Raji (cell line): Measurements from ENCODE around the gene MIEF1.

Experiments used
- POLR2A ChIP-seq: IDR thresholded peaks from 2 replicates; pipeline ENCODE4 v1.6.1; 2011; ENCODE audit warnings: low read depth, low read length, control low read depth; ENCODE audit not compliant: insufficient read depth

Gene MIEF1

DNA sequence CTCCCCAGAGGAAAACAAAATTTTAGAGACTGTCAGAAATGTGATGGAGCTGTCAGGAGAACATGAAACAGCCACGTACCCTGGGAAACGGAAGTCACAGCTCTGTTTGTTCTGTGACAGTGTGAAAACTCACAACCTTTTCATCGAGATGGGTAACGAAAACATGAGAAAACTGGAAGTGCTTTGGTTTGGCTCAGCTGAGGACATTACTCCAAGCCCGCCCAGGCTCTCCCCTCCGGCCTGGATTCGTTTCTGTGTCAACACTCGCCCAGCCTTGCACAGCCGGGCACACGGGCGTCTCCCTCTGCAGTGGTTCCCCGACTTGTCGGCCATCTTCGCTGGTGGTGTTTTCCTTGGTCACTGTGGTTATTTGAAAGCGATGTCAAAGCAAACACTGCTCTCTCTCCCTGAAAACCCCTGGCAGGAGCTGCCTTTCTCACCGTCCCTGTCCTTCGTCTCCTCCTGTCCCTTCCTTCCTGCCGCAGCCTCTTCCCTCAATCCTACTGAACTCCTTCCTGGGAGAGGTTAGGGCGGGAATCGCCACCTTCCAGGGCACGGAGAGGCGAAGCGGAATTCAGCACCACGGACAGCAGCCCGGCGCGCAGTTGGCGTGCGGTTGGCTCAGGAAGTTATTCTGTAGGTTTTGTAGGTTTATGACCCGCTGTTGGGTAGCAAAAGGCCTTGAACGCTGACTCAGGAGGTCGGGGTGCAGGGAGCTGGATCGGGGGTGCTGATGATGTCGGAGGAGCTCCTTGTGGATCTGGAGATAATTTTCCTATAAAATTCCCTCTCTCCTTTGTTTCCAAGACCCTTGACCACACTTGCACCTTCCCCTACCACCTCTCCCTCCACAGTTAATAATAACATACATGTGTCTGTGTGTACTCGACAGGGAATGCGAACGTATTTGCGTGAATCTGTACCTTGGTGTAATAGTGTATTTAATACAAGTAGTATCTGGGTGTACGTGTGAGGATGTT lies 43.6 kb downstream of the MIEF1 start:
- TF ChIP-seq POLR2A: no peak

DNA sequence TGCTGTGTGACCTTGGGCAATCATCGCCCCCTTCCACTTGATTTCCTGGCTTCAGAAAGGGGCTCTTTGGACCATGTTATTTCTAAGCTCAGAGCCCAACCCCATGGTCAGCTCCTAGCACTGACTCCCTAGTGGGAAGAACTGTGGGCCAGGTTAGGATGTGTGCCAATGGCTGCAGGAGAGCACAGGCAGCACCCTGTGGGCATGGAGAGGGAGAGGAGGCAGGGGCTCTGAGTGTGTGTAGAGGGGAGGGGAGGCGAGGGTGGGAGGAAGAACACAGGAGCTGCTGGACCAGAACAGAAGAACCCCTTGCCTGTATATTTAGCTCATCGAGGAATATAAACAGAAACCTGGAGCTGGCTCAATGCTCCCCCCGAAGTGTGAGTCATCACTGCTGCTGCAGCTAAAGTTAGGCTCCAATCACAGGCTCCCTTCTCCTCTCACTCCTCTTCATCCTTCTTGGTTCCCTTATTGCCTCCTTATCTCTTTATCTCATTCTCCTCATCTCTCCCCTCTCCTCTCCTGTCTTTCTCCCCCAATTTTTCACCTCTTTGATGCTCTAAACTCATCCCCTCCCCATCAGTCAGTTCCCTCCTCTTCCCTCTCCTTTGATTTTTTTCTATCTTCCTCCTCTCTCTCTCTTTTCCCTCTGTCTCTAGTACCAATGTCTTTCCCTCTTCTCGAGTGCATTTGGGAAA lies 44.9 kb downstream of the MIEF1 start:
- TF ChIP-seq POLR2A: no peak

DNA sequence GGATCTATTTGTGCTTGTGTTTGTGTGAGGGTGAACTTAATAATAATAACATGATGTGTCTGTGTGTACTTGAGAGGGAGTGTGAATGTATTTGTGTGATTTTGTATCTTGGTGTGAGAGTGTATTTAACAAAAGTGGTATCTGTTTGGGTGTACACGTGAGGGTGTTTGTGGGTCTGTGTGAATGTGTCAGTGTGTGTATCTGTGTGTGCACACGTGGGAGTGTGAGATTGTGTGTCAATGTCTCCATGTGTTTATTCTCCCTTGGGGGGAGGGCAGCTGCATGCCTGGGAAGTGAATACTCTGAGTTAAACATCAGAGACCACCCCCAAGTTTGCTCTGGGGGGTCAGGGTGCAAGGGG lies 45.5 kb downstream of the MIEF1 start:
- TF ChIP-seq POLR2A: no peak

DNA sequence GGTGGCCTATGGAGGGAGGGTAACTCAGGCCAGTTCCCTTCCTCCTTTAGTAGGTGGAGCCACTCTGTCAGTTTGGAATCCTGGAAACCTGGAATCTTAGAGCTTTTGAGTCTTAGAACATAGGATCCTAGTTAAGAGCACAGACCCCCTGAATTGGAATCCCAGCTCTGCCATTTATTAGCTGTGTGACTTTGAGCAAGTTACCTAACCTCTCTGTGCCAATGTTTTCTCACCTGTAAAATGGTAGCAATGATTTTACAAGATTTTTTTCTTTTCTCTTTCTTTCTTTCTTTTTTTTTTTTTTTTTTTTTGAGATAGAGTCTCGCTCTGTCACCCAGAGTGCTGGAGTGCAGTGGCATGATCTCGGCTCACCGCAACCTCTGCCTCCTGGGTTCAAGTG lies 51.3 kb downstream of the MIEF1 start:
- no peak for TF ChIP-seq POLR2A

DNA sequence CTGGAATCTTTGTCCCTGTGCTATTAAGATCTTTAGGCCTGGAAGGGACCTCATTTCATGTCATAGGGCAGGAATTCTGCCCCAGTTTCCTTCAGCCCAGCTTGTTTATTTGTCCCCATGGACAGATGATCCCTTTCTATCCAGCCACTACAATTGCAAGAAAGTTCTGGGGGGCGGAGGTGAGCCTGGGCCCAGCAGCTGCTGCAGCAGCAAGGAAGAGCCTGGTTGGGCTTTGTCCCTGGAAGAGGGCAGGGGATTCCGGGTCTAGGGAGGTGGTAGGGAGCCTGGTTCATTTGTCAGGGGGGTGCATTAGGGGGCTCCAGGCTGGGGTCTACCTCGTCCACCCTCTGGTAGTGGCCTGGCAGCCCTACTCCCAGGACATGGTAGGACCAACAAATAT lies 52.1 kb downstream of the MIEF1 start:
- TF ChIP-seq POLR2A: no peak

DNA sequence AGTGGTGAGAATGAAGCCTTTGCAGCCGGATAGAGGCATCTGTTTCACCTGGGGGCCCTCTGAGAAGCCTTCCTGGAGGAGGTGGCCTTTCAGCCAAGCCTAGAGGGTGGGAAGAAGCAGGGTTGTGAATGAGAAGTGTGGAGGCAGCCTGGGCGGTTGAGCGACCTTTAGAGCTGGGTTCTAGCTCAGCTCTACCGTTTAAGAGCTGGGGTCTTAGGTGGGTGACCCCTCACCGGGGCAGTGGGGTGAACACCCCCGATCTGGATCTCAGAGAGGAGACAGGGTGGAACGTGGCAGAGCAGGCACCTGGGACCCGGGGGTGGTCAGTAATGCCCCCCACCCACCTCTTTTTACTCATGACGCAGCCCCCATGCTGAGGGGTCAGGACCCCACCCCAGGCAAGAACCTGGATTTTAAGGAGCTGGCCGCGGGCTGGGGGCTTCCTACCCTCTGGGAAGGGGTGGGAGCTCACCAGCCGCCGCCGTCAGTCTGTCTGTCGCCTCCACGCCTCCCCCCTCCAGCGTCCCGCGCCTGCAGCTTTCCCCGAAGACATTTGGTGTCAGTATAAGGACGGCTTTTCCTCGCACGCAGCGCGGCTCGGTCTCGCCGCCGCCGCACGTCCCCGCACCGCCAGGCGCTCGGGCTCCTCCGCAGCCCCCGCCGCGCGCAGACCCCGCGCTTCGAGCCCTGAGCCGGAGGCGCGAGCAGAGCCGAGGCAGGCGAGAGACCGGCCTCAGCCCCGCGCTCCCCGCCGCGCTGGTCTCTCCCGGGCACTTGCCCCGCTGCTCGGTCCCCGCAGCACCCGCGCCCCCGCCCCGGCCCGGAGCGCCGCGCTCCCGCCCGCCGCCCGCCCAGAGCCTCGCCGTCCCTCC lies 55.1 kb downstream of the MIEF1 start:
- no peak for TF ChIP-seq POLR2A

DNA sequence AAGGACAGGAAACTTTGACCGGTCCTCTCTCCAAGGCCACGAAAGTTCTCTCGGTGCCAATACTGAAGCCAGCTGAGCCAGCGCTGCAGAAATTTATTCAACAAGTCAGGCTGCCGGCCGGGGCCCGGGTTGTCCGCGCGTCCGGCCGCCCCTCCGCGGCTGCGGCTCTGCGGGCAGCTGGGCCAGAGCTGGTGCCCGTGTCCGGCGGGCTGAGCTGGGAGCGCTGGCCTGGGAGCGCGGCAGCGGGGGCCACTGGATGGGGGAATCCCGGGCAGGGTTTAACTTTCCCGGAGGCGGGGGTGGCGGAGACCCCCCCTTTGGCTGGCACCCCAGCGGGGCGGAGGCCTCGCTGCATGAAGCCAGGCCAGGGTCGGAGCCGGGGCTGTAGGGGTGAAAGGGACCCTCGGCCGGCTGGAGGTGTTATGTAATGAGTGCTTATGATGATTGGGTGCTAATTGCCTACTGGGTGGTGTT lies 56.2 kb downstream of the MIEF1 start:
- no peak for TF ChIP-seq POLR2A

DNA sequence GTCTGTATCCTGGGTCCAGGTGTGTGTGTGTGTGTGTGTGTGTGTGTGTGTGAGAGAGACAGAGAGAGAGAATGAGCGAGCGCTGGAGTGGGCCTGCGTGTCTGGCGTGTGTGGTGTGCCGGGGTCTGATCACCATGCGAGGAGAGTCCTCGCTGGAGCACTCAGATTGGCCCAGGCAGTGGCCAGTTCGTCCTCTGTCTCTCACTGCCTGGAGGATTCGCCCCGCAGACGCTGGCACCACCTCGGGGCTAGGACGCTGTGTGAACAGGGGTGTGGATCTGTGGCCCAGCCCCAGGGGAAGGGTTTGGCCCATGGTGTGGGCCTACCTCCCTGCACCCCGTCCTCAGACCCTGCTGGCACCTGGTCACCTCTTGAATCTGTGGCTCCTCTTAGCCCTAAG lies 56.9 kb downstream of the MIEF1 start:
- TF ChIP-seq POLR2A: no peak

DNA sequence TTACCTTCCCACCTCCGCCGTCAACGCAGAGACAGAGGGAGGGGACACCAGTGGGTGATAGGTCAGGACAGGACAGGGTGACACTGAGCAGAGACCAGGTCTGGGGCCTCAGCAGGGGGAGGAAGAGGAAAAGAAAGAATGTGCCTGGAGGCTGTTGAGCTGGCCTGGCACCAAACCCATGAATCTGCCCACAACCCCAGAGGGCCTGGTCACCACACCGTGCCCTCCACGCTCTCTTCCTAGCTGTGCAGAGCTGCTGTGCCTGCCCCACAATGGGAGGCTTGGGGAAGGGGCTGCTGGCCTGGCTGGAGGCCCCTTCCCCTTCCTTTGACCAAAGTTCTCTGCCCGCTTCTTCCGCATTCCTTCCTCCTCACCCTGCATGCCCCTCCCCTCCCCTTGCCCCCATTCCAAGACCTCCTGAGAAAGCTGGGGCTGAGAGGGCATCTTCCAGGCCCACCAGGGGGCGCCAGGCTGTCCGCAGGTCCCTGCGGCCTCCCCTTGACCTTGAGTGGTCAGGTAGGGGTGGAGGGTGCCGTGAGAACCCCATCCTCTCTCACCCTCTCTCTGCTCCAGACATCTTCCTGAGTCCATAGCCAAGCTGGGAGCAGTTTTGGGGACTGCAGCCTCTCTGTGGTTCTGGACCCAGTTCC lies 57.5 kb downstream of the MIEF1 start:
- no peak for TF ChIP-seq POLR2A

DNA sequence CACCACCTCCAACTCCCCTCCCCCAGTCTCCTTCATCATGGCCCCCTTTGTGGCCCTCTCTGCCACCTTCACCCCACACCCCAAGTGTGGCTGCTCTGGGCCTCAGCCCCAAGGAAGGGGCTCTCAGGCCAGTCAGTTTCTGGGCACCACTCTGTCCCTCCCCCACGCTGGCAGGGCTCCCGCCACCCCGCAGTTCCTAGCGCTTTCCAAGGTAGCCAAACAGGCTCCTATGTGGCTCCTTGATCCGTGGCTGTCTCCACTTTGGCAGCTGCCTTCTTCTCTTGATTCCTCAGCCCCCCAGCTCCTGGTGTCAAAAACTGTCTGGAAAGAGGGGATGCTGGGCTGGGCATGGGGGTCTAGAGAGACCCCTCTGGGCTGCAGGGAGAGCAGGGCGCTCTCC lies 58.0 kb downstream of the MIEF1 start:
- TF ChIP-seq POLR2A: no peak

DNA sequence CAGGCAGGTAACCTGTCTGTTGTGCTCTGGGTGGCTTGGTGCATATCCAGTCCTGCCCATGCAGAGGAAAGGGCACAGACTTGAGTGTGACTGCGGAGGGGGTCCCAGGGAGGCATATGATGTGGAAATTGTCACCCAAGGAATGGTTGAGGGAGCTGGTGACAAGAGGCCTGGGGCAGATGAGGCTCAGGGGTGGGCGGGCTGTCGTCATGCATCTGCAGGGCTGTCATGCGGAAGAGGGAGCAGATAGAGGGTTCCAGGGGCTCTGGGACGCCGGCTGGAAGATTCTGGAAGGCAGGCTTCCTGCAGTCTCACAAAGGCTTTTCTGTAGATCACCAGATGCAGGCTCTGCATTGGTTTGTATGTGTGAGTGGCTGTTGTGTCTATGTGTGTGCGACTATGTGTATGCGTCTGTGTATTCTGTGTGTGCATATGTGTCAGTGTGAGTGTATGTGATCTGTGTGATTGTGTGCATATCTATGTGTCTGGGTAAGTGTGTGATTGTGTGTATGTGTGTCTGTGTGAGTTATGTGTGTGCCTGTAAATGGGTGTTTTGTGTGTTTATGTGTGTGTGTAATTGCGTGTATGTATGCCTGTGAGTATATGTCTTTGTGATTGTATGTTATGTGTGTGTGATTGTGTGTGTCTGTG lies 60.9 kb downstream of the MIEF1 start:
- no peak for TF ChIP-seq POLR2A

DNA sequence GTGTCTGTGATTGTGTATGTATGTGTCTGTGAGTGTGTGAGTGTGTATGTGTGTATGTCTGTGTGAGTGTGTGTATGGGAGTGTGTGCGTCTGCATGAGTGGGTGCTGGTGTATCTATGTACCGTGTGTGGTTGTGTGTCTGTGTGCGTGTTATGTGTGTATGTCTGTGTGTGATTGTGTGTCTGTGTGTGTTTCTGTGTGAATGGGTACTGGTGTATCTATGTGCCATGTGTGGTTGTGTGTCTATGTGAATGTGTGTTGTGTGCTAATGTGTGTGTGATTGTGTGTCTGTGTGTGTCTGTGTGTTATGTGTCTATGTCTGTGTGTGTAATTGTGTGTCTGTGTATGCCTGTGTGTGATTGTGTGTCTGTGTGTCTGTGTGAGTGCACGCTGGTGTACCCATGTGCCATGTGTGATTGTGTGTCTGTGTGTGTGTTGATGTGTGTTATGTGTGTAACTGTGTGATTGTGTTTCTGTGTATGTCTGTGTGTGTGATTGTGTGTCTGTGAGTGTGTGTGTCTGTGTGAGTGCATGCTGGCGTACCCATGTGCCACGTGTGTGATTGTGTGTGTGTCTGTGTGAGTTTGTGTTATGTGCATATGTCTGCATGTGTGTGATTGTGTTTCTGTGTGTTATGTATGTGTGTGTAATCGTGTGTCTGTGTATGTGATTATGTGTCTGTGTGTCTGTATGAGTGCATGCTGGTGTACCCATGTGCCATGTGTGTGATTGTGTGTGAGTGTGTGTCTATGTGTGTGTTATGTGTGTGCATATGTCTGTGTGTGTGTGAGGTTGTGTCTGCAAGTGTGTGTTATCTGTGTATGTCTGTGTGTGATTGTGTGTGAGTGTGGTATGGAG lies 61.7 kb downstream of the MIEF1 start:
- TF ChIP-seq POLR2A: no peak

DNA sequence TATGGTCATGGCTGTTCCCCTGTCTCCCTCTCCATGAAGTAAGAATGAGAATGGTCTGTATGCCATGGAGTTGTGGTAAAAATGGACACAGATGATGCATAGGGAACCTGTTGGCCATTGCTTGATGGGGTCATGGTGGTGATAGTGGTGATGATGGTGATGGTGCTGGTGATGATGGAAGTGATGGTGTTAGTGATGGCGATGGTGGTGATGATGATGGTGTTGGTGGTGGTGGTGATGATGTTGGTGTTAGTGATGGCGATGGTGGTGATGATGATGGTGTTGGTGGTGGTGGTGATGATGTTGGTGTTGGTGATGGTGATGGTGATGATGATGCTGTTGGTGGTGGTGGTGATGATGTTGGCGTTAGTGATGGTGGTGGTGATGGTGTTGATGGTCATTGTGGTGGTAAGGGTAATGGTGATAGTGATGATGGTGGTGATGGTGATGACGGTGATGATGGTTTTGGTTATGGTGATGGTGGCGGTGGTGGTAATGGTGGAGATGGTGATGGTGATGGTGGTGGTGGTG lies 63.4 kb downstream of the MIEF1 start:
- no peak for TF ChIP-seq POLR2A
